GM12875 (cell line): ENCODE results near the gene SKAP1.

Experiments
- H3K4me3 ChIP-seq: one replicate; pipeline ENCODE4 v1.5.1; 2011; ENCODE audit warnings: low read depth, low read length, control low read depth
- TF ChIP-seq, protein P1 (sequence below): IDR thresholded peaks from 2 replicates; pipeline ENCODE4 v1.5.1; 2011; ENCODE audit warnings: low read depth, mild to moderate bottlenecking, control low read depth, inconsistent platforms, low read length, moderate library complexity, borderline replicate concordance; ENCODE audit not compliant: insufficient read depth

SKAP1 gene

GRCh38 chr17:48470388-48471034 lies 40.5 kb upstream of the SKAP1 start:
- TF ChIP-seq, protein P1, sequence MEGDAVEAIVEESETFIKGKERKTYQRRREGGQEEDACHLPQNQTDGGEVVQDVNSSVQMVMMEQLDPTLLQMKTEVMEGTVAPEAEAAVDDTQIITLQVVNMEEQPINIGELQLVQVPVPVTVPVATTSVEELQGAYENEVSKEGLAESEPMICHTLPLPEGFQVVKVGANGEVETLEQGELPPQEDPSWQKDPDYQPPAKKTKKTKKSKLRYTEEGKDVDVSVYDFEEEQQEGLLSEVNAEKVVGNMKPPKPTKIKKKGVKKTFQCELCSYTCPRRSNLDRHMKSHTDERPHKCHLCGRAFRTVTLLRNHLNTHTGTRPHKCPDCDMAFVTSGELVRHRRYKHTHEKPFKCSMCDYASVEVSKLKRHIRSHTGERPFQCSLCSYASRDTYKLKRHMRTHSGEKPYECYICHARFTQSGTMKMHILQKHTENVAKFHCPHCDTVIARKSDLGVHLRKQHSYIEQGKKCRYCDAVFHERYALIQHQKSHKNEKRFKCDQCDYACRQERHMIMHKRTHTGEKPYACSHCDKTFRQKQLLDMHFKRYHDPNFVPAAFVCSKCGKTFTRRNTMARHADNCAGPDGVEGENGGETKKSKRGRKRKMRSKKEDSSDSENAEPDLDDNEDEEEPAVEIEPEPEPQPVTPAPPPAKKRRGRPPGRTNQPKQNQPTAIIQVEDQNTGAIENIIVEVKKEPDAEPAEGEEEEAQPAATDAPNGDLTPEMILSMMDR, result no peak
- no peak overlapping the region for H3K4me3 ChIP-seq

GRCh38 chr17:48469227-48469626 lies 39.2 kb upstream of the SKAP1 start:
- TF ChIP-seq, protein P1, result no peak
- no peak overlapping the region for H3K4me3 ChIP-seq

GRCh38 chr17:48468299-48468698 lies 38.3 kb upstream of the SKAP1 start:
- TF ChIP-seq, protein P1, result no peak
- no peak overlapping the region for H3K4me3 ChIP-seq

DNA sequence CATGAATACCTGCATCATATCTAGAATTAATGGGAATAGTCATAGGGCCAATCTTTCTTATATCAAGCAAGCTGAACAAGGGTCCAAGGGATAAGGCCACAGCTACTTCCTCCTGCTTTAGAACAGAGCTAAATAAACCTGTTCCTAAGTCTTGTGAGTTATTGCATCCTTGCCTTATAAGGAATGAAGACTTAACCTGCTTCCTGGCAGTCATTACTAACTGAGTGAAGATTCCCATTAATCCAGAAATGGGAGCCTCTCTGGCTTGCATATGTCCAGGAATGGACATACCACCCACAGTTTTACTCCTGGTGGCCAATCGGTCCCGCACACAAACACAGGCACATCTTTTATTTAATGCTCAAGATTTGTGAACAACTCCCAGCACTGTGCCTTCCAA lies 35.9 kb upstream of the SKAP1 start:
- TF ChIP-seq, protein P1, result no peak

DNA sequence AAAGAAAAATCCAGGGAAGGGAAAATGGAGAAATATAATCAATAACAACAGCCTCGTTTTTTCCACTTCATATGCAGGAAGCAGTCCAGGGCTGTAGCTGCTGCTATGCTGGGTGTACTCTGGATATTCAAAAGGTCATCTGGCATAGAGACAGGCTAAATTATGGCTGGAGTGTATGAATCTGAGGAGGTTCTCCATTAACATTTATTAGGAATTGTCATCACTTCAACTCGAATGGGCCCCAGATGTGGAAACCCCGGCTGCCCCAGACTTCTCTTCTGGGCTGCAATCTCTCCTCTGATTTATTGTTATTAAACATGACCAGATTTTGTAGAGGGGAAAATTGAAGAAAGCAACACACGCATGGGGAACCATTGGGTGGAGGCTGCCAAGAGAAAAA lies 33.5 kb upstream of the SKAP1 start:
- TF ChIP-seq, protein P1, result no peak
- no peak overlapping the region for H3K4me3 ChIP-seq

More for the DNA sequence above, 35.9 kb upstream of the SKAP1 start:
- no peak overlapping the region for H3K4me3 ChIP-seq

- H3K4me3 ChIP-seq, result no peak overlapping the region
- TF ChIP-seq, protein P1, result no peak
Observed at GRCh38 chr17:48462946-48463345, 32.9 kb upstream of the SKAP1 start.

- TF ChIP-seq, protein P1, result no peak
Observed at GRCh38 chr17:48460052-48460451, 30.0 kb upstream of the SKAP1 start.

More at GRCh38 chr17:48460052-48460451, 30.0 kb upstream of the SKAP1 start:
- no peak overlapping the region for H3K4me3 ChIP-seq
